Activated B cell treated with CpG ODN at 0.5 μM for 24 hours (primary cell): ENCODE data around the gene LYZL2. TPM values are rescaled to one million over a fixed set of nuclear protein-coding genes. Genes with fewer than 3 reads are reported as not detected.

Source experiments
- ATAC-seq: fragments of 200-7000 bp; cut with Tn5 transposase; one replicate; pipeline ENCODE4 v1.10.0; 2021; ENCODE audit warnings: low read depth, mild to moderate bottlenecking, moderate library complexity
- CTCF ChIA-PET: fragments of 350-600 bp; sonication (Branson Sonifier 250); formaldehyde crosslinking; loops from one replicate; lab custom pipeline; 2021; ENCODE audit warnings: antibody characterized with exemption; lab: Charles Lee
- POLR2A ChIA-PET: fragments of 350-600 bp; sonication (Branson Sonifier 250); formaldehyde crosslinking; loops from one replicate; lab custom pipeline; 2021; ENCODE audit warnings: antibody characterized with exemption; lab: Charles Lee
- DNase-seq: peaks from one replicate; pipeline ENCODE4 v3.0.0; 2022
- H3K27ac Mint-ChIP-seq: one replicate; pipeline ENCODE4 v1.8.0; 2020; ENCODE audit warnings: mixed read lengths
- H3K27me3 Mint-ChIP-seq: one replicate; pipeline ENCODE4 v1.8.0; 2021; ENCODE audit warnings: mixed read lengths
- H3K36me3 Mint-ChIP-seq: one replicate; pipeline ENCODE4 v1.8.0; 2021; ENCODE audit warnings: low read depth, mixed read lengths
- H3K4me1 Mint-ChIP-seq: one replicate; pipeline ENCODE4 v1.8.0; 2021; ENCODE audit warnings: mixed read lengths
- H3K4me3 Mint-ChIP-seq: one replicate; pipeline ENCODE4 v1.8.0; 2020; ENCODE audit warnings: mild to moderate bottlenecking, mixed read lengths
- H3K9me3 Mint-ChIP-seq: one replicate; pipeline ENCODE4 v1.8.0; 2020; ENCODE audit warnings: mixed read lengths
- CTCF ChIP-seq: fragments of 200-600 bp; IDR thresholded peaks from one replicate; pipeline ENCODE4 v1.8.0; 2022; ENCODE audit warnings: antibody characterized with exemption, mild to moderate bottlenecking
- intact Hi-C: fragments of 100-400 bp; cut with micrococcal nuclease; formaldehyde crosslinking; loops from one replicate; pipeline ENCODE4 v1.15.1; 2024
- total RNA-seq: library from RNA; stranded (reverse); gene quantifications from 2 replicates; pipeline ENCODE4 v1.2.3, GENCODE V29; 2022

The LYZL2 gene
- total RNA-seq, 1 donor from 2014 or later, result not detected

- DNase-seq, result peak; percentile 58
- peak overlapping the region; percentile 62 for H3K4me3 Mint-ChIP-seq
- no peaks in the 10 kb centered on the region for H3K9me3 Mint-ChIP-seq
- no peak for TF ChIP-seq CTCF
- peaks cover 55% of the 10 kb centered on the region for H3K4me1 Mint-ChIP-seq
- no peaks in the 10 kb centered on the region for H3K27me3 Mint-ChIP-seq
- intact Hi-C loops, result loop anchor here (1.0 to 5.0 kb wide), 5 partner anchors 43 to 195 kb away; no protein-coding TSS in a partner anchor
- no peaks in the 10 kb centered on the region for H3K36me3 Mint-ChIP-seq
- ATAC-seq, result peak; percentile 90
- peak overlapping the region; percentile 84 for H3K27ac Mint-ChIP-seq
- CTCF ChIA-PET, result interaction anchor here (1.0 to 7.4 kb wide), 5 partner anchors 51 to 228 kb away, joined by 3 to 156 read pairs (median 4); no protein-coding TSS in a partner anchor
- POLR2A ChIA-PET, result interaction anchor here (0.6 to 1.4 kb wide), 7 partner anchors 58 to 731 kb away, joined by 3 to 7 read pairs (median 3); no protein-coding TSS in a partner anchor
Observed at GRCh38 chr10:30587522-30588031, 42.0 kb downstream of the LYZL2 start.

- Mint-ChIP-seq H3K27ac (peak overlapping the region; percentile 84), H3K4me3 (no peak overlapping the region), H3K36me3 (no peaks in the 10 kb centered on the region), H3K9me3 (no peaks in the 10 kb centered on the region), H3K27me3 (no peaks in the 10 kb centered on the region), H3K4me1 (peaks cover 58% of the 10 kb centered on the region)
- TF ChIP-seq CTCF, result no peak
- CTCF ChIA-PET, result interaction anchor here (1.0 to 7.4 kb wide), 6 partner anchors 51 to 227 kb away, joined by 3 to 156 read pairs (median 4); no protein-coding TSS in a partner anchor
- DNase-seq (no peak), ATAC-seq (no peak)
- intact Hi-C loops, result loop anchor here (1.0 to 5.0 kb wide), 5 partner anchors 42 to 195 kb away; no protein-coding TSS in a partner anchor
- POLR2A ChIA-PET, result interaction anchor here (0.6 to 1.4 kb wide), 7 partner anchors 40 to 731 kb away, joined by 3 to 9 read pairs (median 3); no protein-coding TSS in a partner anchor
Observed at GRCh38 chr10:30586828-30587227, 42.7 kb downstream of the LYZL2 start.

GRCh38 chr10:30583778-30584415, 45.7 kb downstream of the LYZL2 start:
- Mint-ChIP-seq H3K27ac (peak overlapping the region; percentile 31), H3K9me3 (no peaks in the 10 kb centered on the region), H3K4me3 (peak overlapping the region; percentile 67), H3K36me3 (no peaks in the 10 kb centered on the region), H3K4me1 (peaks cover 49% of the 10 kb centered on the region), H3K27me3 (no peaks in the 10 kb centered on the region)
- no peak for ATAC-seq
- TF ChIP-seq CTCF, result no peak
- POLR2A ChIA-PET, result interaction anchor here (0.6 to 1.1 kb wide), 4 partner anchors 77 to 507 kb away, joined by 3 to 5 read pairs (median 4); partner anchors contain the start of gene MTPAP
- DNase-seq, result no peak
- intact Hi-C loops, result no loop called here
- CTCF ChIA-PET, result interaction anchor here (1.1 to 1.7 kb wide), 4 partner anchors 47 to 224 kb away, joined by 3 to 5 read pairs (median 4); no protein-coding TSS in a partner anchor

GRCh38 chr10:30581779-30582380, 47.7 kb downstream of the LYZL2 start:
- Mint-ChIP-seq H3K27ac (no peak overlapping the region), H3K4me3 (no peak overlapping the region), H3K9me3 (no peaks in the 10 kb centered on the region), H3K36me3 (no peaks in the 10 kb centered on the region), H3K27me3 (no peaks in the 10 kb centered on the region), H3K4me1 (peaks cover 29% of the 10 kb centered on the region)
- DNase-seq, result no peak
- ATAC-seq, result peak; percentile 42
- intact Hi-C loops, result no loop called here
- TF ChIP-seq CTCF, result peak; percentile 49
- CTCF ChIA-PET, result interaction anchor here (0.6 to 3.7 kb wide), 12 partner anchors 9 to 1424 kb away, joined by 3 to 52 read pairs (median 5); no protein-coding TSS in a partner anchor
- POLR2A ChIA-PET, result interaction anchor here (0.5 kb wide), 1 partner anchor 129 kb away, joined by 6 read pairs; no protein-coding TSS in a partner anchor
